SK-N-SH treated with all-trans-retinoic acid at 6 μM for 48 hours (cell line): Measurements from ENCODE around the gene NUP93.

Experiments
- ATAC-seq: fragments of 200-7000 bp; cut with Tn5 transposase; 3 replicates; pipeline ENCODE4 v1.9.1; 2020; ENCODE audit warnings: mild to moderate bottlenecking, moderate library complexity
- ARNTL ChIP-seq: fragments of 450-650 bp; formaldehyde crosslinking; IDR thresholded peaks from 2 replicates; pipeline ENCODE4 v1.5.0; 2020; ENCODE audit warnings: low read depth, mild to moderate bottlenecking, moderate library complexity, borderline replicate concordance
- BACH2 ChIP-seq: fragments of 250-450 bp; sonication (Bioruptor Pico); IDR thresholded peaks from 2 replicates; pipeline ENCODE4 v1.9.0; 2021; ENCODE audit warnings: mild to moderate bottlenecking, borderline replicate concordance
- CREB5 ChIP-seq: fragments of 250-450 bp; sonication (Bioruptor Pico); IDR thresholded peaks from 2 replicates; pipeline ENCODE4 v1.5.1; 2020; ENCODE audit warnings: low read depth, mild to moderate bottlenecking, moderate library complexity
- CSDC2 ChIP-seq: fragments of 250-450 bp; sonication (Bioruptor Pico); IDR thresholded peaks from 2 replicates; pipeline ENCODE4 v1.5.0; 2020; ENCODE audit warnings: mild to moderate bottlenecking, moderate library complexity
- CSRNP3 ChIP-seq: fragments of 250-450 bp; sonication (Bioruptor Pico); IDR thresholded peaks from 2 replicates; pipeline ENCODE4 v1.5.1; 2021; ENCODE audit warnings: mild to moderate bottlenecking, moderate library complexity
- ESRRG ChIP-seq: fragments of 250-450 bp; sonication (Bioruptor Pico); IDR thresholded peaks from 2 replicates; pipeline ENCODE4 v1.6.1; 2021; ENCODE audit warnings: mild to moderate bottlenecking
- GLIS3 ChIP-seq: fragments of 250-450 bp; sonication (Bioruptor Pico); IDR thresholded peaks from 2 replicates; pipeline ENCODE4 v1.5.0; 2020; ENCODE audit warnings: mild to moderate bottlenecking, moderate library complexity
- ISL1 ChIP-seq: fragments of 250-450 bp; sonication (Bioruptor Pico); IDR thresholded peaks from 2 replicates; pipeline ENCODE4 v2.1.2; 2022; ENCODE audit warnings: mild to moderate bottlenecking, moderate library complexity
- OSR1 ChIP-seq: fragments of 250-450 bp; sonication (Bioruptor Pico); IDR thresholded peaks from 2 replicates; pipeline ENCODE4 v1.8.0; 2022; ENCODE audit warnings: moderate library complexity, mild to moderate bottlenecking, inconsistent platforms
- POU6F1 ChIP-seq: fragments of 250-450 bp; sonication (Bioruptor Pico); IDR thresholded peaks from 2 replicates; pipeline ENCODE4 v1.8.0; 2021; ENCODE audit warnings: low read depth, mild to moderate bottlenecking, moderate library complexity, borderline replicate concordance
- PPARA ChIP-seq: fragments of 250-450 bp; sonication (Bioruptor Pico); IDR thresholded peaks from 2 replicates; pipeline ENCODE4 v1.5.0; 2020; ENCODE audit warnings: mild to moderate bottlenecking, borderline replicate concordance
- RARB ChIP-seq: fragments of 250-450 bp; sonication (Bioruptor Pico); IDR thresholded peaks from 2 replicates; pipeline ENCODE4 v1.8.0; 2021; ENCODE audit warnings: mild to moderate bottlenecking, moderate library complexity
- SNAI2 ChIP-seq: fragments of 250-450 bp; sonication (Bioruptor Pico); IDR thresholded peaks from 2 replicates; pipeline ENCODE4 v1.5.0; 2020; ENCODE audit warnings: mild to moderate bottlenecking, moderate library complexity
- TCF4 ChIP-seq: fragments of 250-450 bp; sonication (Bioruptor Pico); IDR thresholded peaks from 2 replicates; pipeline ENCODE4 v1.8.0; 2021; ENCODE audit warnings: mild to moderate bottlenecking, moderate library complexity, borderline replicate concordance
- TOX ChIP-seq: fragments of 250-450 bp; sonication (Bioruptor Pico); IDR thresholded peaks from 2 replicates; pipeline ENCODE4 v1.8.0; 2021; ENCODE audit warnings: mild to moderate bottlenecking, moderate library complexity, borderline replicate concordance
- TSHZ2 ChIP-seq: fragments of 250-450 bp; sonication (Bioruptor Pico); IDR thresholded peaks from 2 replicates; pipeline ENCODE4 v1.5.0; 2020; ENCODE audit warnings: mild to moderate bottlenecking, moderate library complexity
- ZC3H10 ChIP-seq: fragments of 250-450 bp; sonication (Bioruptor Pico); IDR thresholded peaks from 2 replicates; pipeline ENCODE4 v1.5.1; 2021; ENCODE audit warnings: mild to moderate bottlenecking, moderate library complexity
- ZFP3 ChIP-seq: fragments of 250-450 bp; sonication (Bioruptor Pico); IDR thresholded peaks from 2 replicates; pipeline ENCODE4 v1.5.0; 2020; ENCODE audit warnings: mild to moderate bottlenecking, moderate library complexity
- ZFP30 ChIP-seq: fragments of 450-650 bp; formaldehyde crosslinking; IDR thresholded peaks from 2 replicates; pipeline ENCODE4 v1.5.0; 2022; ENCODE audit warnings: mild to moderate bottlenecking, moderate library complexity
- ZNF565 ChIP-seq: fragments of 450-650 bp; formaldehyde crosslinking; conservative IDR thresholded peaks from 2 replicates; pipeline ENCODE4 v1.5.0; 2020; ENCODE audit warnings: low read depth, mild to moderate bottlenecking, moderate library complexity
- ZNF70 ChIP-seq: fragments of 450-650 bp; formaldehyde crosslinking; IDR thresholded peaks from 2 replicates; pipeline ENCODE4 v1.5.0; 2020; ENCODE audit warnings: mild to moderate bottlenecking, moderate library complexity
- ZNF8 ChIP-seq: fragments of 450-650 bp; formaldehyde crosslinking; IDR thresholded peaks from 2 replicates; pipeline ENCODE4 v1.5.0; 2020; ENCODE audit warnings: mild to moderate bottlenecking, moderate library complexity

The NUP93 gene

GRCh38 chr16:56828647-56829046, 98.7 kb downstream of the NUP93 start:
- TF ChIP-seq OSR1 (no peak), ZFP30 (CRISPR knock-in tag) (no peak), CSRNP3 (CRISPR knock-in tag) (no peak), TCF4 (CRISPR knock-in tag) (no peak), BACH2 (CRISPR knock-in tag) (no peak), CREB5 (CRISPR knock-in tag) (no peak), RARB (CRISPR knock-in tag) (no peak), ZC3H10 (no peak), ISL1 (CRISPR knock-in tag) (no peak), ESRRG (CRISPR knock-in tag) (no peak), ZNF565 (no peak), ARNTL (CRISPR knock-in tag) (no peak), ZFP3 (CRISPR knock-in tag) (no peak)
- ATAC-seq, result no peak

- TF ChIP-seq SNAI2 (no peak), ZFP30 (CRISPR knock-in tag) (no peak), ZFP3 (CRISPR knock-in tag) (no peak), CREB5 (CRISPR knock-in tag) (no peak), TOX (no peak), ZC3H10 (no peak), TSHZ2 (no peak), ISL1 (CRISPR knock-in tag) (no peak), ZNF565 (no peak), OSR1 (no peak), POU6F1 (CRISPR knock-in tag) (no peak)
These were observed 100.7 kb downstream of the NUP93 start for GRCh38 chr16:56830669-56831068.

GRCh38 chr16:56832768-56833167, 102.8 kb downstream of the NUP93 start:
- no peak for TF ChIP-seq ZNF70 (CRISPR knock-in tag)
- TF ChIP-seq OSR1, result no peak
- no peak for TF ChIP-seq ZC3H10
- no peak for TF ChIP-seq TSHZ2
- no peak for TF ChIP-seq PPARA
- no peak for TF ChIP-seq CSRNP3 (CRISPR knock-in tag)
- TF ChIP-seq POU6F1 (CRISPR knock-in tag), result no peak
- TF ChIP-seq BACH2 (CRISPR knock-in tag), result no peak
- TF ChIP-seq ZNF8 (CRISPR knock-in tag), result no peak
- TF ChIP-seq ARNTL (CRISPR knock-in tag), result no peak
- TF ChIP-seq TCF4 (CRISPR knock-in tag), result no peak
- no peak for TF ChIP-seq CSDC2
- TF ChIP-seq GLIS3, result no peak
- no peak for TF ChIP-seq SNAI2
- TF ChIP-seq, all 23 proteins: peak for 0
- ATAC-seq, result no peak

More at GRCh38 chr16:56830669-56831068, 100.7 kb downstream of the NUP93 start:
- ATAC-seq, result no peak
